ENCODE measurements around the gene HLA-A. TPM values are rescaled to one million over a fixed set of nuclear protein-coding genes. Genes with fewer than 3 reads are reported as not detected.

The HLA-A gene
- total and polyA plus RNA-seq, 2 of the 13 experiments (the other 11 are each of a cell fraction or from before 2014, with no cell fraction given): 345 to 527 TPM

- TF ChIP-seq ZNF280B (CRISPR knock-in tag; IDR thresholded peaks at IDR 0.05; ENCODE audit: borderline replicate concordance): peak; percentile 92
- TF ChIP-seq KLF15 (CRISPR knock-in tag; IDR thresholded peaks at IDR 0.05; ENCODE audit: borderline replicate concordance): 0 out of 2 replicates have a peak, but pooled peaks have one; percentile 47
- TF ChIP-seq MTA3 (CRISPR knock-in tag; IDR thresholded peaks at IDR 0.05): no peak
- TF ChIP-seq ZNF20 (CRISPR knock-in tag; IDR thresholded peaks at IDR 0.05): no peak
- TF ChIP-seq FIP1L1 (IDR thresholded peaks at IDR 0.05; ENCODE audit: borderline replicate concordance, insufficient read depth, low read depth, low read length): no peak; the same call in 1 of the 2 replicates
- no peak for TF ChIP-seq ZSCAN5A (CRISPR knock-in tag; IDR thresholded peaks at IDR 0.05; ENCODE audit: borderline replicate concordance)
- TF ChIP-seq ZNF766 (CRISPR knock-in tag; IDR thresholded peaks at IDR 0.05; ENCODE audit: borderline replicate concordance): 0 out of 2 replicates have a peak, but pooled peaks have one; percentile 47
- no peak for TF ChIP-seq U2AF1 (optimal IDR thresholded peaks at IDR 0.05; ENCODE audit: low read depth, low read length)
- TF ChIP-seq ZNF234 (CRISPR knock-in tag; conservative IDR thresholded peaks at IDR 0.05): 0 out of 2 replicates have a peak, but pooled peaks have one; percentile 25
- TF ChIP-seq MED13 (CRISPR knock-in tag; IDR thresholded peaks at IDR 0.05): peak; percentile 52; the same call in 1 of the 2 replicates
- no peak for TF ChIP-seq ZNF597 (CRISPR knock-in tag; IDR thresholded peaks at IDR 0.05)
- TF ChIP-seq SAP130 (CRISPR knock-in tag; IDR thresholded peaks at IDR 0.05; ENCODE audit: low read depth): peak; percentile 74
- no peak for TF ChIP-seq NFE2L1 (CRISPR knock-in tag; IDR thresholded peaks at IDR 0.05; ENCODE audit: borderline replicate concordance)
- no peak for TF ChIP-seq ZNF101 (CRISPR knock-in tag; IDR thresholded peaks at IDR 0.05; ENCODE audit: borderline replicate concordance, low read depth)
- peak; percentile 48; the same call in 1 of the 2 replicates for TF ChIP-seq ZBTB8A (CRISPR knock-in tag; IDR thresholded peaks at IDR 0.05; ENCODE audit: borderline replicate concordance, low read depth)
- TF ChIP-seq ZNF841 (CRISPR knock-in tag; IDR thresholded peaks at IDR 0.05; ENCODE audit: borderline replicate concordance): no peak
- peak; percentile 82 for TF ChIP-seq DMAP1 (CRISPR knock-in tag; IDR thresholded peaks at IDR 0.05)
- TF ChIP-seq STAG1 (CRISPR knock-in tag; IDR thresholded peaks at IDR 0.05): peak; percentile 46
- TF ChIP-seq ZNF138 (CRISPR knock-in tag; IDR thresholded peaks at IDR 0.05; ENCODE audit: low read depth): no peak
- no peak for TF ChIP-seq SP2 (CRISPR knock-in tag; IDR thresholded peaks at IDR 0.05)
- no peak for TF ChIP-seq ZNF496 (CRISPR knock-in tag; IDR thresholded peaks at IDR 0.05; ENCODE audit: insufficient replicate concordance)
- TF ChIP-seq TOE1 (CRISPR knock-in tag; IDR thresholded peaks at IDR 0.05): 0 out of 2 replicates have a peak, but pooled peaks have one; percentile 6
These were observed 34.5 kb downstream of the HLA-A start (continued) for GRCh38 chr6:29976588-29977424.

Measured in HepG2 (cell line).